Measurements from ENCODE around the gene DBP.
A peak's percentile ranks its signal among the peaks of the same experiment; 100 is the strongest.

Gene DBP

DNA sequence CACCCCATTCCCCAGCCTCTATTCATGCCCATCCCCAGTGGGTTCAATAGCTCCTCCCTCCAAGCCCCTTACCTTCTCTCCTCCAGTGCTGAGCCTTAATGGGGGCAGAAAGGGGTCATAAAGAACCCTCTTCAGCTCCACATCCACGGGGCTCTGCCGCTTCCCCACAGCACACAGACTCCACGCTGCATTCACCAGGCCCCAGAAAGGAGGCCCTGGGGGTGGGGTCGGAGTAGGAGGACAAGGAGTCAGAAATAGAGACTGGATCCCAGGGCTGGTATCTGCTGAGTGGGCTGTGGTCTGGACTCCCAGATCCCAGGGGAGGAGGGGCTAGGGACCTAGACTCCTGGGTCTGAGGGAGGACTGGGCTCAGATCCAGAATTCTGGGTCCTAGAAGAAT, 7.2 kb upstream of the DBP start:
- no peaks in the 10 kb centered on the region for H3K79me2 ChIP-seq (ENCODE audit: low read length)
- H3K4me3 ChIP-seq (ENCODE audit: low read length), result peak overlapping the region; percentile 81
- no peaks in the 10 kb centered on the region for H3K9me3 ChIP-seq (ENCODE audit: insufficient read depth, low read length)
- peak overlapping the region; percentile 99 for H3K4me2 ChIP-seq (ENCODE audit: low read length)
- H3K9ac ChIP-seq (ENCODE audit: low read length), result no peak overlapping the region
- peaks cover 8% of the 10 kb centered on the region for H3K4me1 ChIP-seq (ENCODE audit: low read length)
- TF ChIP-seq EZH2phosphoT487 (IDR thresholded peaks at IDR 0.05; ENCODE audit: low read depth), result no peak
- TF ChIP-seq, protein P1, sequence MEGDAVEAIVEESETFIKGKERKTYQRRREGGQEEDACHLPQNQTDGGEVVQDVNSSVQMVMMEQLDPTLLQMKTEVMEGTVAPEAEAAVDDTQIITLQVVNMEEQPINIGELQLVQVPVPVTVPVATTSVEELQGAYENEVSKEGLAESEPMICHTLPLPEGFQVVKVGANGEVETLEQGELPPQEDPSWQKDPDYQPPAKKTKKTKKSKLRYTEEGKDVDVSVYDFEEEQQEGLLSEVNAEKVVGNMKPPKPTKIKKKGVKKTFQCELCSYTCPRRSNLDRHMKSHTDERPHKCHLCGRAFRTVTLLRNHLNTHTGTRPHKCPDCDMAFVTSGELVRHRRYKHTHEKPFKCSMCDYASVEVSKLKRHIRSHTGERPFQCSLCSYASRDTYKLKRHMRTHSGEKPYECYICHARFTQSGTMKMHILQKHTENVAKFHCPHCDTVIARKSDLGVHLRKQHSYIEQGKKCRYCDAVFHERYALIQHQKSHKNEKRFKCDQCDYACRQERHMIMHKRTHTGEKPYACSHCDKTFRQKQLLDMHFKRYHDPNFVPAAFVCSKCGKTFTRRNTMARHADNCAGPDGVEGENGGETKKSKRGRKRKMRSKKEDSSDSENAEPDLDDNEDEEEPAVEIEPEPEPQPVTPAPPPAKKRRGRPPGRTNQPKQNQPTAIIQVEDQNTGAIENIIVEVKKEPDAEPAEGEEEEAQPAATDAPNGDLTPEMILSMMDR (IDR thresholded peaks at IDR 0.05; ENCODE audit: low read depth, low read length), result no peak
- no peaks in the 10 kb centered on the region for H4K20me1 ChIP-seq (ENCODE audit: insufficient read depth, low read length)
- 0 out of 2 replicates have a peak, but pooled peaks cover under 1% of the 10 kb centered on the region for H3K27me3 ChIP-seq (ENCODE audit: low read depth, low read length)
- no peak overlapping the region for H3K27ac ChIP-seq (ENCODE audit: low read length)
- no peaks in the 10 kb centered on the region for H3K36me3 ChIP-seq (replicated peaks; ENCODE audit: low read depth, low read length)
- H2AFZ ChIP-seq (ENCODE audit: low read depth, low read length), result no peak overlapping the region

DNA sequence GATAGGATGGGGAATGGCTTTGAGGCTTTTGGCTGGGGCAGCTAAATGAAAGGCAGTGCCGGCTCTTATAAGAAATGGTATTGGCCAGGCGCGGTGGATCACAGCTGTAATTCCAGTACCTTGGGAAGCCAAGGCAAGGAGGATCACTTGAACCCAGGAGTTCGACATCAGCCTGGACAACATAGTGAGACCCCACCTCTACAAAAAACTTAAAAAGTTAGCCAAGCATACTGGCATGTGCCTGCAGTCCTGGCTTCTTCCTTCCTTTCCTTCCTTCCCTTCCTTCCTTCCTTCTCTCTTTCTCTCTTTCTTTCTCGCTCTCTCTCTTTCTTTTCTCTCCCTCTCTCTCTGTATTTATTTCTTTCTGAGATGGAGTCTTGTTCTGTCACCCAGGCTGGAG, 5.7 kb upstream of the DBP start:
- TF ChIP-seq EZH2phosphoT487 (IDR thresholded peaks at IDR 0.05; ENCODE audit: low read depth), result no peak
- TF ChIP-seq, protein P1 (IDR thresholded peaks at IDR 0.05; ENCODE audit: low read depth, low read length), result no peak
- H3K9ac ChIP-seq (ENCODE audit: low read length), result no peak overlapping the region
- H3K27me3 ChIP-seq (ENCODE audit: low read depth, low read length), result no peaks in the 10 kb centered on the region
- no peaks in the 10 kb centered on the region for H3K9me3 ChIP-seq (ENCODE audit: insufficient read depth, low read length)
- H3K4me1 ChIP-seq (ENCODE audit: low read length), result peaks cover 20% of the 10 kb centered on the region
- H2AFZ ChIP-seq (ENCODE audit: low read depth, low read length), result no peak overlapping the region
- no peaks in the 10 kb centered on the region for H3K79me2 ChIP-seq (ENCODE audit: low read length)
- no peaks in the 10 kb centered on the region for H4K20me1 ChIP-seq (ENCODE audit: insufficient read depth, low read length)
- no peaks in the 10 kb centered on the region for H3K36me3 ChIP-seq (replicated peaks; ENCODE audit: low read depth, low read length)
- no peak overlapping the region for H3K4me2 ChIP-seq (ENCODE audit: low read length)
- no peak overlapping the region for H3K27ac ChIP-seq (ENCODE audit: low read length)
- no peak overlapping the region for H3K4me3 ChIP-seq (ENCODE audit: low read length)

DNA sequence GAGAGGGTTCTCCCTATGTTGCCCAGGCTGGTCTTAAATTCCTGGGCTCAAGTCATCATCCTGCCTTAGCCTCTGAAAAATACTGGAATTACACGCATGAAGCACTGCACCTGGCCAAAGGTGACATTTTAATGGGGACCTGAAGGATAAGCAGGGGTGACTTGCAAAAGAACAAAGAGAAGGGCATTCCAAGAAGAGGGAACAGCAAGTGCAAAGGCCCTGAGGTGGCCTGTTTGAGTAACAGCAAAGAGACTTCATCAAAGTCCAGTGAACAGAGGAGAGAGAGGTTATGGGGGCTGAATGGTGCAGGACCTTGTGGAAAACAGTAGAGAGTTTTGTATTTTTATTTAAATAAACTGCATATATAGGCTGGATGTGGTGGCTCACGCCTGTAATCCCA, 4.7 kb upstream of the DBP start:
- H3K27me3 ChIP-seq (ENCODE audit: low read depth, low read length), result no peaks in the 10 kb centered on the region
- no peak overlapping the region for H3K27ac ChIP-seq (ENCODE audit: low read length)
- no peak overlapping the region for H3K4me3 ChIP-seq (ENCODE audit: low read length)
- no peak overlapping the region for H3K4me2 ChIP-seq (ENCODE audit: low read length)
- H3K9me3 ChIP-seq (ENCODE audit: insufficient read depth, low read length), result no peaks in the 10 kb centered on the region
- no peak overlapping the region for H3K9ac ChIP-seq (ENCODE audit: low read length)
- no peaks in the 10 kb centered on the region for H3K36me3 ChIP-seq (replicated peaks; ENCODE audit: low read depth, low read length)
- H3K79me2 ChIP-seq (ENCODE audit: low read length), result no peaks in the 10 kb centered on the region
- no peak overlapping the region for H2AFZ ChIP-seq (ENCODE audit: low read depth, low read length)
- H3K4me1 ChIP-seq (ENCODE audit: low read length), result peaks cover 18% of the 10 kb centered on the region
- no peak for TF ChIP-seq EZH2phosphoT487 (IDR thresholded peaks at IDR 0.05; ENCODE audit: low read depth)
- TF ChIP-seq, protein P1 (IDR thresholded peaks at IDR 0.05; ENCODE audit: low read depth, low read length), result no peak
- no peaks in the 10 kb centered on the region for H4K20me1 ChIP-seq (ENCODE audit: insufficient read depth, low read length)

DNA sequence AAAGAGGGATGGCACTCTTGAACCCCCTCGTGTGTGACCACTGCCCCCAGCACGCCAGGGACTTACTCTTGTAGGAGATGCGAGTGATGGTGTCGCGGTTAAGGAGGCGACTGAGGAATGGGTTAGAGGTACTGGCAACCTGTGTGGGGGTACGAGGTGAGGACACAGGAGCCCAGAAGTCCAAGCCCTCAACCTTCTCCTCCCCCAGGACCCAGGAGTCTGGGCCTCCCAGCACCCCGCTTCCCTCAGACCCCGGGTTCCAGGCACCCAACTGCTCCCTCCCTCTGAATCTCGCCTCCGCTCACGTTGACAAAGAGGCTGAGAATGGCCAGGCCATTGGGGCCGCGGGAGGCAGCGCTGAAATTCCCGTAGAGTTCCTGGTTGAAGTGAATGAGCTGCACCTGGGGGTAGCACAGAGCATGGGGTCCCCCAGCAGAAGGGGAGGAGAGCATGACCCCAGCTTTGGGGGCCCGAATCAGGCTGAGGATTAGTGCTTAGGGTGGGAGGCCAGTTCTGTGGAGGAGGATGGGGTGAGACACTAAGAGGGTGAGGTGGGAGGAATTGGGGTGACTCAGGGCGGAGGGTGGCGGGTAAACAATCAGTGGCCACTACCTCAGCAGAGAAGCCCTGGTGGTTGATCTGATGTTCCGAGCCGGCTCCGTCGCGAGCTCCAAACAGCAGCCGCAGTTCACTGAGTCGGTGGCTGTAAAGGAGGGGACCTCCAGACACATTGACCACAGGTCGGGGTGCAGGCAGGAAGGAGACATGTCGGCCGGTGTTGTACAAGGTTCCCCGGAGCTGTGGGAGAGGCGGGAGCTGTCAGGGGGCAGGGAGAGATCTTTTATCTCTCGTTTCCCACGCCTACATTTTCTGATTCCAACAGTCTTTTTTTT, 2.5 kb upstream of the DBP start:
- no peak overlapping the region for H3K4me2 ChIP-seq (ENCODE audit: low read length)
- no peaks in the 10 kb centered on the region for H3K9me3 ChIP-seq (ENCODE audit: insufficient read depth, low read length)
- no peak overlapping the region for H3K4me3 ChIP-seq (ENCODE audit: low read length)
- no peak for TF ChIP-seq EZH2phosphoT487 (IDR thresholded peaks at IDR 0.05; ENCODE audit: low read depth)
- TF ChIP-seq, protein P1 (IDR thresholded peaks at IDR 0.05; ENCODE audit: low read depth, low read length), result no peak
- H3K36me3 ChIP-seq (replicated peaks; ENCODE audit: low read depth, low read length), result no peaks in the 10 kb centered on the region
- H3K9ac ChIP-seq (ENCODE audit: low read length), result no peak overlapping the region
- no peak overlapping the region for H2AFZ ChIP-seq (ENCODE audit: low read depth, low read length)
- H3K27ac ChIP-seq (ENCODE audit: low read length), result no peak overlapping the region
- H4K20me1 ChIP-seq (ENCODE audit: insufficient read depth, low read length), result no peaks in the 10 kb centered on the region
- no peaks in the 10 kb centered on the region for H3K27me3 ChIP-seq (ENCODE audit: low read depth, low read length)
- peaks cover 29% of the 10 kb centered on the region for H3K4me1 ChIP-seq (ENCODE audit: low read length)
- H3K79me2 ChIP-seq (ENCODE audit: low read length), result peaks cover 8% of the 10 kb centered on the region; the same call in 1 of the 2 replicates
